GM21360 (cell line): ENCODE data around the gene GGT7.

Experiments
- ATAC-seq: cut with Tn5 transposase; IDR thresholded peaks from one replicate; pipeline ENCODE4 v1.9.1; 2021; ENCODE audit warnings: mild to moderate bottlenecking, moderate library complexity; ENCODE audit not compliant: unreplicated experiment

The GGT7 gene

GRCh38 chr20:34797012-34797995 lies 75.4 kb downstream of the GGT7 start:
- ATAC-seq, result no peak
